Skeletal muscle tissue (tissue), 4 donors: ENCODE measurements around the gene COPZ1. TPM values are rescaled to one million over a fixed set of nuclear protein-coding genes. Genes with fewer than 3 reads are reported as not detected.
"Not testable (repeated sequence)": the region's sequence is repeated elsewhere in the genome, so short reads cannot be mapped to it uniquely, and the experiment has no call there.

Source experiments
- H3K27ac ChIP-seq: one replicate; pipeline ENCODE4 v1.7.0; 2013; ENCODE audit warnings: mild to moderate bottlenecking, low read depth, low read length, inconsistent platforms
- H3K27me3 ChIP-seq, 3 donors: one replicate each; pipeline ENCODE4 v1.7.0; 2013; ENCODE audit warnings: low read length in 3 of 3; ENCODE audit not compliant: control insufficient read depth in 3 of 3, insufficient read depth in 3 of 3
- H3K36me3 ChIP-seq, 3 donors: one replicate each; pipeline ENCODE4 v1.7.0; 2013; ENCODE audit warnings: low read length in 3 of 3; ENCODE audit not compliant: control insufficient read depth in 3 of 3, insufficient read depth in 3 of 3
- H3K4me1 ChIP-seq, 3 donors: one replicate each; pipeline ENCODE4 v1.7.0; 2013; ENCODE audit warnings: low read length in 3 of 3, mild to moderate bottlenecking in 3 of 3; ENCODE audit not compliant: control insufficient read depth in 3 of 3, insufficient read depth in 3 of 3
- H3K4me3 ChIP-seq, 3 donors: one replicate each; pipeline ENCODE4 v1.7.0; 2013; ENCODE audit warnings: low read length in 3 of 3
- H3K9ac ChIP-seq, 3 donors: one replicate each; pipeline ENCODE4 v1.7.0; 2013; ENCODE audit warnings: low read length in 3 of 3, mild to moderate bottlenecking in 3 of 3, moderate library complexity in 2 of 3, low read depth in 1 of 3
- H3K9me3 ChIP-seq, 3 donors: one replicate each; pipeline ENCODE4 v1.7.0; 2013; ENCODE audit warnings: low read length in 3 of 3; ENCODE audit not compliant: control insufficient read depth in 3 of 3
- total RNA-seq: library from RNA; depleted of rRNA; stranded (reverse); fragments of >200 nt; gene quantifications from one replicate; pipeline ENCODE4 v1.2.3, GENCODE V29; 2014
- donor health status: Osteomylitis.

Gene COPZ1
- total RNA-seq, 1 donor from 2014 or later: 62.6 TPM

DNA sequence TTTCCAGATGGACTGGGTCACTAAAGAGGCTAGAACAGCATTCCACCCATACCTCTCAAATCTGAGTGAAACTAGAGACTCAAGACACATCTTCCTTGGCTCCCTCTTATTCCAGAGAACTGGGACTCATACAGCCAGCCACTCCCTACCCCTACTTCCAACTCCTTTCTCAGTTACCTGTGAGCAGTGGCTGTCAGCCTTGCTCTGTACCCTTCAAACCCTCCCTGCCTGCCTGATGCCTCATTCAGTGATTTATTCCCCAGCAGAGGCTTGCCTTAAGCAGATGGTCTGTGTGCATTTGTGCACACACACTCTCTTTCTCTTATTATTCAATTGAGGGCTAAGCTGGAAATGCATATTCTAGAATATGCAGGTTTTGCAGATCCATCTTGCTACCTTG is 24.7 kb downstream of the COPZ1 start:
- Histone ChIP-seq H3K36me3 (peaks cover 37 to 52% (median 46%) of the 10 kb centered on the region in 3 donors), H3K9ac (no peak overlapping the region), H3K4me1 (peaks cover 12 to 21% (median 16%) of the 10 kb centered on the region in 3 donors), H3K9me3 (no peaks in the 10 kb centered on the region), H3K27ac (no peak overlapping the region), H3K4me3 (no peak overlapping the region), H3K27me3 (no peaks in the 10 kb centered on the region)

DNA sequence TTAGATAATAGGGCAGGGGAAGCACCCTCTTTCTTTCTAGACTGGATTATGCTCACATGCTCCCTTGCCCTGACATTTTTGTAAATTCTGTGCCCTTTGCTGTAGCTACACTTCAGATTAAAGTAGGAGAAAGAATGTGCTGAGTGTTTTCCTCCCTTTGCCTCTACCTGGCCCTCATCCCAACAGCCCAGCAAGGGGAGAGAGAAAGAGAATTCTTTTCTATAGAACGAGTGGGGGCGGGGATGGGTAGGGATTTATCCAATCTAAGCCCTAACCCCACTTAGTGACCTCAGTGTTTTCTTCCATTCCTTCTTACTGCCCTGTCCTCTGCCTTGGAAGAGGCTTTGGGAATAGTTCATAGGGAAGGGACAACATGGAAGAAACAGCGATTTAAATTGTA is 25.8 kb downstream of the COPZ1 start:
- Histone ChIP-seq H3K27ac (no peak overlapping the region), H3K4me3 (no peak overlapping the region), H3K36me3 (peaks cover 33 to 42% (median 38%) of the 10 kb centered on the region in 3 donors)

DNA sequence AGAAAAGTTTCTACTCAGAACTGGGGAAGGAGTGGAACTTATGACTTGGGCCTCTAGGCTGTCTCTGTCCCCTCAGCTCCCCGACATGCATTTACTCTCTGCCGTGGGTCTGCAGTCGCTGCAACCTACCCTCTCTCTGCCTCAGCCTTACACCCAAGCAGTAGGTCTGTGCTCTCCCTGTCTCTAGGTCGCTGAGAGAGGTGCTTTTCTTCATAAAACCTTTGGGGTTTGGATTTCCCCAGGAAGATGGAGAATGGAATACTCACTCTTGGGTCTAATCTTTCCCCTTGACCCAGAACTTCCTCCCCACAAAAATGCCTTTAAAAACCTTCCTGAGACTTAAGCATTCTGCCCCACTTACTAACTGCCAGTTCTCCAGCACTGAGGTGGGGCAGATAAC is 26.4 kb downstream of the COPZ1 start:
- Histone ChIP-seq H3K9me3 (no peaks in the 10 kb centered on the region), H3K27me3 (no peaks in the 10 kb centered on the region), H3K4me1 (peaks cover 12 to 21% (median 16%) of the 10 kb centered on the region in 3 donors), H3K27ac (no peak overlapping the region), H3K36me3 (peaks cover 33 to 40% (median 38%) of the 10 kb centered on the region in 3 donors), H3K4me3 (no peak overlapping the region), H3K9ac (peak overlapping the region in 1 of 3 donors; percentile 3)

More for the DNA sequence above, 25.8 kb downstream of the COPZ1 start:
- Histone ChIP-seq H3K9ac (peak overlapping the region in 1 of 3 donors; percentile 33), H3K4me1 (peaks cover 12 to 21% (median 16%) of the 10 kb centered on the region in 3 donors), H3K27me3 (no peaks in the 10 kb centered on the region), H3K9me3 (no peaks in the 10 kb centered on the region)

DNA sequence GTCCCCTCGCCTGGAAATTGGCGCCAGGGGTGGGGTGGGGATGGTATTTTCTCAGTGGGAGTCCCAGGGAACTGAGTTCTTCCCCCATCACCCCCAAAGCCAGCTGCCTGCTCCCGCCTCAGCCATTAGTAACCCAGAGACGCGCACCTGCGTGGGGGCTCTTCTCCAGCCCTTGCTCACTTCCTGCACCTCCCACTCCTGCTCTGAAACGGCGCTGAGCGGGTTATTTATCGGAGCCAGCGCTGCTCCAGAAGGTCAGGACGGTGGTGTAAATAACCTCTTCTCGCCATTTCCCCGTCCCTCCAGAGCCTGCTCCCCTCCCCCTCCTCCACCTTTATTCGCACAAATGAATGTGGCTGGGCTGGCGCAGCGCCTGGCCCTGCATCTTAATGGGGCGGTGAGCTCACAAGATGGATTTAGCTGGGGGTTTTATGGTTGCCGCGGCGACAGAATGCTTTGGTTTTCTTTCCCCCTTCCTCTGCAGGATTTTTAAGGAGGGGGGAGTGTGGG is 27.1 kb downstream of the COPZ1 start:
- peaks cover 12 to 21% (median 16%) of the 10 kb centered on the region in 3 donors for H3K4me1 ChIP-seq
- H3K27ac ChIP-seq: peak overlapping the region; percentile 65
- peak overlapping the region; percentile 41 to 61 (median 50) for H3K4me3 ChIP-seq
- peaks cover 30 to 35% (median 34%) of the 10 kb centered on the region in 3 donors for H3K36me3 ChIP-seq
- H3K9ac ChIP-seq: peak overlapping the region in 2 of 3 donors; percentile 3 to 74
- H3K27me3 ChIP-seq: no peaks in the 10 kb centered on the region
- no peaks in the 10 kb centered on the region for H3K9me3 ChIP-seq

GRCh38 chr12:54352891-54353874 is 28.3 kb downstream of the COPZ1 start:
- H3K4me1 ChIP-seq: peaks cover 15 to 23% (median 17%) of the 10 kb centered on the region in 3 donors
- H3K27me3 ChIP-seq: no peaks in the 10 kb centered on the region
- H3K27ac ChIP-seq: peak overlapping the region; percentile 65
- H3K9ac ChIP-seq: no peak overlapping the region
- H3K9me3 ChIP-seq: no peaks in the 10 kb centered on the region
- peak overlapping the region in 1 of 3 donors; percentile 41 for H3K4me3 ChIP-seq
- peaks cover 20 to 25% (median 23%) of the 10 kb centered on the region in 3 donors for H3K36me3 ChIP-seq

DNA sequence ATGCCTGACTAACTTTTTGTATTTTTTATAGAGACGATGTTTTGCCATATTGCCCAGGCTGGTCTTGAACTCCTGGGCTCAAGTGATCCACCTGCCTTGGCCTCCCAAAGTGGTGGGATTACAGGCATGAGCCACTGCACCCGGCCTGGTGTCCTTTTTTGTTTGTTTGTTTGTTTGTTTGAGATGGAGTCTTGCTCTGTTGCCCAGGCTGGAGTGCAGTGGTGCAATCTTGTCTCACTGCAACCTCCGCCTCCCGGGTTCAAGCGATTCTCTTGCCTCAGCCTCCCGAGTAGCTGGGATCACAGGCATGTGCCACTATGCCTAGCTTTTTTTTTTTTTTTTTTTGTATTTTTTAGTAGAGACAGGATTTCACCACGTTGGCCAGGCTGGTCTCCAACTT is 29.3 kb downstream of the COPZ1 start:
- H3K27me3 ChIP-seq, H3K9ac ChIP-seq, H3K9me3 ChIP-seq, H3K4me3 ChIP-seq, H3K27ac ChIP-seq: not testable (repeated sequence)
- peaks cover 13 to 19% (median 18%) of the 10 kb centered on the region in 3 donors for H3K36me3 ChIP-seq
- peaks cover 22 to 30% (median 23%) of the 10 kb centered on the region in 3 donors for H3K4me1 ChIP-seq

GRCh38 chr12:54355104-54355815 is 30.3 kb downstream of the COPZ1 start:
- H3K9me3 ChIP-seq: no peaks in the 10 kb centered on the region
- H3K9ac ChIP-seq: no peak overlapping the region
- no peaks in the 10 kb centered on the region for H3K27me3 ChIP-seq
- peaks cover 30 to 39% (median 31%) of the 10 kb centered on the region in 3 donors for H3K4me1 ChIP-seq
- H3K27ac ChIP-seq: no peak overlapping the region
- H3K36me3 ChIP-seq: peaks cover 6 to 10% (median 10%) of the 10 kb centered on the region in 3 donors
- no peak overlapping the region for H3K4me3 ChIP-seq

GRCh38 chr12:54356228-54356627 is 31.3 kb downstream of the COPZ1 start:
- Histone ChIP-seq H3K9me3 (no peaks in the 10 kb centered on the region), H3K4me1 (peaks cover 31 to 47% (median 35%) of the 10 kb centered on the region in 3 donors), H3K27me3 (no peaks in the 10 kb centered on the region), H3K27ac (no peak overlapping the region), H3K4me3 (no peak overlapping the region), H3K9ac (no peak overlapping the region), H3K36me3 (peaks cover under 1 to 1% (median under 1%) of the 10 kb centered on the region in 3 donors)

- H3K36me3 ChIP-seq: no peaks in the 10 kb centered on the region
- peaks cover 28 to 43% (median 33%) of the 10 kb centered on the region in 3 donors for H3K4me1 ChIP-seq
- no peaks in the 10 kb centered on the region for H3K9me3 ChIP-seq
- no peak overlapping the region for H3K9ac ChIP-seq
- H3K4me3 ChIP-seq: no peak overlapping the region
- H3K27me3 ChIP-seq: no peaks in the 10 kb centered on the region
- no peak overlapping the region for H3K27ac ChIP-seq
Measured at GRCh38 chr12:54356951-54357356, 32.0 kb downstream of the COPZ1 start.
